Activated CD4-positive, alpha-beta T cell treated with anti-CD3 and anti-CD28 coated beads, Interleukin-2, amount 50 U/mL, for 4 hours (primary cell): ENCODE results near the gene BORCS5.
"Not testable (repeated sequence)": the region's sequence is repeated elsewhere in the genome, so short reads cannot be mapped to it uniquely, and the experiment has no call there.

Experiments
- DNase-seq, 2 experiments: peaks; one replicate each; pipeline ENCODE4 v3.0.0-alpha.2; 2020

The BORCS5 gene

DNA sequence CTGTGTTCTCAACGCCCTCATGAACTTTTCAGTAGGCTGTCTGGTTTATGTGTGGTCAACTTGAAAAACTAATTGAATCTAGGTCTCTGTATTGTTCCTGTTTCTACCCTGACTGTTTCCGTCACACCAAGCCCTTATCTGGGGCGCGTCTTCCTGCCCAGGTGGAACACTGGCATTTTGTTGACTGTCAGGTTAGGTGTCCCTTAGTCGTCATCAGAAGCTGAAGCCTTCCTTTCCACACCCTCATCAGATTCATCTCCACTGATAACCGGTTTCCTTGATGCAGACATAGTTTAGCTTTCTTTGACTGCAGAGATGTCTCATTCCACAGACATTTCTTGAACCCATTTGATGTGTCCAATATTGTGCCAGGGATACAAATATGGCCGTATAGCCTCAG lies 109.3 kb downstream of the BORCS5 start:
- peak; percentile 50 to 56 for DNase-seq

DNA sequence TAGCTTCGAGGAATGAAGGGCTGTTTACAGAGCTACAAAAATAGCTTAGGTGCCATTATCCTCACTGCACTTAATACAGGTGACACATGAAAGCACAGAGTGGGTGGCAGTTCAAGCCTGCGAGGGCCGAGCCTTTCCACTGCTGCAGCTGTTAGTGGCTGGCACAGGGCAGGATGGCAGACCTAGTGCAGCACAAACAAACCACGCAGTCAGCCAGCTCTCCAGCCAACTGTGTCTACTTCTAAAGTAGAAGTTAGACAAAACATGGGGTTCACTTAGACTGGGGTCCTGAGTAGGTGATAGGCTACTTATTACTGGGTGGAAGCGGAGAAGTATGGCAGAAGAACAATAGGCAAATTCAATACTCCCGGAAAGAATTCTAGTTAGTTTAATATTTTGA lies 110.4 kb downstream of the BORCS5 start:
- peak; percentile 48 to 56 for DNase-seq

DNA sequence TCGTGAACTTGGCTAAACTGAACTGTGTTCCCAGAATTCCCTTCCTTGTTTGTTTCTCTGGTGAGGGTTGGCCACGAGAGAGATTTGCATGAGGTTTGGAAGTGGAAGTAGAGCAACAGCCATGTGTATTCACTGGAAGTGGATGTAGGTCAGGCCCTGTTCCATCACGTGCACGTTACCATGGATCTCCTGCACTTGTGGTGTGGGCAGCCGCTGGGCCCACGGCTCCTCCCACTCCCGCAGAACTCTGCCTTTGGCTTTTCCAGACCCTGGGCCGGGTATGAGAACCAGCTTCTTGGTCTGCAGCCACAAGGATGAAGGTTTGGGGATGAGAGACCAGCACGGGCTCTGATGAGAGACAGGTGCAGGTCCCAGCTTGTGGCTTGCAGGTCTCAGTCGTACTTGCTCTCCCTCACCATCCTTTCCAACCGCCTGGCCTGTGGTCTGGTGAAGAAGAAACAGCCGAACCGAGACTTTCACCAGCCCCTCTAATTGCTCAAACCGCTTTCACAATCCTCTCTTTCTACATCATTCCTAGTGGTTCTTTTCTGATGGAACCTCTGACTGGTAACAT lies 110.9 kb downstream of the BORCS5 start:
- peak; percentile 36 to 42 for DNase-seq

DNA sequence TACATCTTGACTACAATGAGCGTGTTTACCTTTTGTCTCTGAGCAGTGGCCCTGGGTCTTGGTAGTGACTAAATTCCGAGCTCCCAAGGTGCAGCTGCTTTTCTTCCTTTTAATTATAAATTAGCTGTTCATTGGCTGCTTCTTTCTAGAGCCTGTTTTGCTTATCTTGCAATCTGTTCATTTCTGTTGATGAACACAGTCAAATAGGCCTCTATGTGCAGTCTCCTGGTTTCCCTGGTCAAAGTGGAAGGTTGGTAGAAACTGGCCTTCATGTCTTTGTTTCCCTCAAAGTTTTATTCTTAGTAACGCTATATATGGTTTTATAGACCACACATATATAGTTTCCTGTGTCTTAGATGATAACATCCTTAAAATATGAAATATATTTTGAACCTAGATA lies 111.7 kb downstream of the BORCS5 start:
- no peak for DNase-seq

DNA sequence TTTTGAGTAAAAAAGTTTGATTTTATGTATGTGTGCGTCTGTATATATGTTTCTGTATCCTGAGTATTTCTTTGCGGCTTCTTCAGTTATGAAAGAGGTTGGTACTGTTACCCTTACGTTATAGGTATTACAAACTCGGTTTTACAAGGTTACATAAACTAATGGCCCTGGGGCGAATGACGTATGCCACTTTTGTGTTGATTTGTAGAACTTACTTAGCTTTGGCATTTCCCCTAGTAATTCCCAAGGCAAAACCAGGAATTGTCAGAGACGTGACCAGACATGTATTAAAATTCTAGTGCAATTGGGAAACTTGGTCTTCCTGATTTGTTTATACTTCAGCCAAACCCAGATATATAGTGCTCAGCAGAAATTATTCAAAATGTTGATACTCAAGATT lies 112.5 kb downstream of the BORCS5 start:
- no peak for DNase-seq

DNA sequence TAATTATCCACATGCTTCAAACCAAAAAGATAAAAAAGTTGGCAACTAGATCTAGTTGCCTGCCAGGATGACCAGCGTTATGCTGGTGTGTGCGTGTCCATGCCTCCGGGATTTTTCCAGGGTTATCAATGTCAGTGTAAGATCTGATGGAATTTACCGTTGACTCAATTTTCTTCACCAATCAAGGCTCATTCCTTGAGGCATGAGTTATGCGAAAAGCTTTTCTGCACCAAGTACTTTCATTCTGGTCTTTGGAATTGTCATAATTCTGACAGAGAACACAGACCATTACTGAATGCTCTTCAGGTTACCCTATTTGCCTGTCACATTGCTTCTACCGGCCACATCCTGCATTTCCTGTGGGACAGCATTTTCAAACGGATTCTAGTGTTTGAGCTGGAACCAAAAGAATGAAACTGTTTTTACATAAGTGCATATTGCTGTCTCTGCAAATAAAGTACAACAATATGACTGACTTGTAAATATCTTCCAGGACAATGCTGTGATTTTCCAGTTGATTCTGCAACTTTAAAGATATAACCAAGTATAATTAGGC lies 114.0 kb downstream of the BORCS5 start:
- DNase-seq, result no peak

DNA sequence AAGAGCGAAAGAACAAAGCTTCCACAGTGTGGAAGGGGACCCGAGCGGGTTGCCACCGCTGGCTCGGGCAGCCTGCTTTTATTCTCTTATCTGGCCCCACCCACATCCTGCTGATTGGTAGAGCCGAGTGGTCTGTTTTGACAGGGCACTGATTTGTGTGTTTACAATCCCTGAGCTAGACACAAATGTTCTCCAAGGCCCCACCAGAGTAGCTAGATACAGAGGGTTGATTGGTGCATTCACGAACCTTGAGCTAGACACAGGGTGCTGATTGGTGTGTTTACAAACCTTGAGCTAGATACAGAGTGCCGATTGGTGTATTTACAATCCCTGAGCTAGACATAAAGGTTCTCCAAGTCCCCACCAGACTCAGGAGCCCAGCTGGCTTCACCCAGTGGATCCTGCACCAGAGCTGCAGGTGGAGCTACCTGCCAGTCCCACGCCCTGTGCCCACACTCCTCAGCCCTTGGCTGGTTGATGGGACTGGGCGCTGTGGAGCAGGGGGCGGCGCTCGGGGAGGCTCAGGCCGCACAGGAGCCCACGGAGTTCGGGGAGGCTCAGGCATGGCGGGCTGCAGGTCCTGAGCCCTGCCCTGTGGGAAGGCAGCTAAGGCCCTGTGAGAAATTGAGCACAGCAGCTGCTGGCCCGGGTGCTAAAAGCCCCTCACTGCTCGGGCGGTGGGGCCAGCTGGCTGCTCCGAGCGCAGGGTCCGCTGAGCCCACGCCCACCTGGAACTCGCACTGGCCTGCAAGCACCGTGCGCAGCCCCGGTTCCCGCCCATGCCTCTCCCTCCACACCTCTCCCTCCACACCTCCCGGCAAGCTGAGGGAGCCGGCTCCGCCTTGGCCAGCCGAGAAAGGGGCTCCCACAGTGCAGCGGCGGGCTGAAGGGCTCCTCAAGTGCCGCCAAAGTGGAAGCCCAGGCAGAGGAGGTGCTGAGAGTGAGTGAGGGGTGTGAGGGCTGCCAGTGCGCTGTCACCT lies 115.4 kb downstream of the BORCS5 start:
- not testable (repeated sequence) for DNase-seq

DNA sequence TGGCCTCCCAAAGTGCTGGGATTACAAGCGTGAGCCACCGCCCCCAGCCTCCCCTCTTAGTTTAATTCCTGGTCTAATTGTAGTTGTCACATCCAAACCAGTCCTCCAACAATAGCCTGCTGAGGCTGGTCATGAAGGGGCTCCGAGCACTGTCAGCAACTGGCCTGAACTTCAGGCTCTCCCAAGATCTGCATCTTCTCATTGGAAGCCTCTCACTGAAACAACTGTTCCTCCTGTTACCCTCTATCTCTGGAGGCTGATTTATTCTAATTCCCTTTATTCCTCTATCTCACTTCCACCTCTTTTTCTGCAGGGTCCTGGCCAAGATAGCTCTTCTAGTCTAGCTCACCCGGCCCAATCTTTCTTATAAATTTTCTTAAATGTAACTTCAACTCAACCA lies 116.3 kb downstream of the BORCS5 start:
- no peak for DNase-seq

DNA sequence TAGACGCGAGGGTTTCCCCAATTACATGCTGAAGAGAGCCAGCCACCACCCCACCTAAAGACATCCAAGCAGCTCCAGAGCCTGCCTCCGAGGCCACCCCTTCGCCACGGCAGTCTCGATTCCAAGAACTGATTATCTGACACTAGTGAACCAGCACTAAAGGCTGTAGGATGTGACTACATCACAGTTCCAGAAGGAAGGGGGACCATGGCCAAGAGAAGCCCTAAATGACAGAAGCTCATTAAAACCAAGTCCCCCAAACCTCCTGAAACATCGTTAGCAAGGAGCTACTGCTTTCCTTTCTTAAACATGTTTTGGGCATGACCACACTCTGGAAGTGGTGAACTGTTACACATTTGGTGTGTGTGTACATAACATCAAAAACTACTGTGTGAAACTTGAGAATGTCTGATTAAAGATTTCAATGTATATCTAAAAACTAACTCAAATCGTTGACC lies 117.6 kb downstream of the BORCS5 start:
- DNase-seq, result peak; percentile 29 to 36

DNA sequence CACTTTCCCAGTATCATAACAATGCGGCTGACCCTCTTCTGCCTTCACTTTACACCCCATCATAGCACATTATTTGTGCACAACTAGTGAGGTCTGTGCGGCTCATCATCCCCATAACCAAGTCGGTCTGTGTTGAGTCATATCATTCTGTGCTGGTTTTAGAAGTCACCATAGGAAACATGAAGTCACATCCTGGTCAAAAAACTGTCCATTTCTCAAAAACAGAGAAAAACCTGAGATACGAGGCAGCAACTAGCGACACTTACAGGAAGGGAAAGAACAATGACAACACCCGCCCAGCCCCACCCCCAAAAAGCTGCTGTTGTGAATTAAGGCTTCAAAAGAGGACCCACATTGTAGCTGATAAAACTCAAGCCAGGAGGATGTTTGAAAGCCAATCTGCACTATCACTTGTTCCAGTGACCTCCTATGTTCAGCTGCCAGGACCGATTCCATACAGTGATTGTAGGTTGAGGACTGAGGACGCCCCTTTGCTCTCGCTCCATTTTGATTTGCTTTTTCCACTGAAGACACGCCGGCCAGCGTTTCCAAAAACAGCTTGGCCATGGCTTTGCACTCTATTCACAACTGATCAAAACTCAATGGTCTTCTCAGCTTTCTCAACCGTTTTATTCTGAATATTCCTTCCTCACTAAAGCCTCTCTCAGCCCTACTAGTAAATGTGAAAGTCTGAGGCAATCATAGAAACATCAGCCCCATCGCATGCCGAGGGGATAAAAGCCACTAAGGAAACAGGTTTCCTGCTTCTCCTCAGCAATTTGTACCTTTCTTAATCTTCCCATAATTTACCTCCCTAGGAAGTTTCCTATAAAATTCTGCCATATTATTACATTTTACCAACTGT lies 118.3 kb downstream of the BORCS5 start:
- DNase-seq, result peak; percentile 54 to 59

DNA sequence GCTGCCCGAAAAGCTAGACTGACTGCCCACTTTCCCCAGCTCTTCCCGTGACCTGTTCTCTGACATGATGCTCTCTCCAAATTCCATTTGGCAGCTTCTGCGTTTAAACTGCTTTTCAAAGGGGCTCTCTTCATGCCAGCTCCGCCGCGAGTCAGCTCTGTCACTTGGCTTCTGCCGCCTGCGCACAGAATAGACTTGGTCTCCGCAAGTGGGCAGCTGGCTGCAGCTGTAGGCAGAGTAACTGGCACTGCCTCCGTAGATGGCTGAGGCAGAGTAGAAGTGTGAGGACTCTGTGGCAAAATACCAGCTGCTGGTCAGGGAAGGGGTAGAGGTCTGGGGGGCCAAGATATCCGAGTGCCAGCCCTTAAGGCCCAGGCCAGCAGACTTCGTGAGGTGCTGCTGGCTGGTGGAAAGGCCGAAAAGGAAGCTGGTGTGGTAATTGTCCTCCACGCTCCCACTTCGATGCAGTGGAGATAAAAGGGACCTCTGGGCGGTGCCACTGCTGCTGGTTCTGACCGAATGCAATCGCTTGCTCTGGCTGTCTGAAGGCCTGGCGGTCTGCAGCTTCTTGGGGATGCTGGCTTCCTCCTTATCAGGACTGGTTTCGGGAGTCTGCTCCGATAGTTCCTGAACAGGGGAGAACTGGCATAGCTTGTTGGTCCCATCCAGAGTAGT lies 120.1 kb downstream of the BORCS5 start:
- no peak for DNase-seq

DNA sequence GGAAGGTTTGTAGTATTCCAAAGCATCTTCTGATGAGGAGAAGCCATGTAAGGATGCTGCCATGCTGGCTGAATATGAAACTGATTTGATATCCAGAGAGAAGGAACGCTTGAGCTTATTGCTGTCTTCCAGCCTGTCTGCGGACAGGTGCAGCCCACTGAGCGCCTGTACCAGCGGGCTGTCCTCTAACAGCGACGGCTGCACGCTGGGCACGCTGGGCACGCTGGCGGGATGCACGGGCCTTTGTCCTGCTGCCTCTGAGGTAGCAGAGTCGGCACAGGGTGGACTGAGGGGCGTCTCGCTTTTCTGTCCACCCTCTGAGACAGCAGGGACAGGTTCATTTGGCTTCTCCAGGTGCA lies 120.6 kb downstream of the BORCS5 start:
- DNase-seq, result no peak

DNA sequence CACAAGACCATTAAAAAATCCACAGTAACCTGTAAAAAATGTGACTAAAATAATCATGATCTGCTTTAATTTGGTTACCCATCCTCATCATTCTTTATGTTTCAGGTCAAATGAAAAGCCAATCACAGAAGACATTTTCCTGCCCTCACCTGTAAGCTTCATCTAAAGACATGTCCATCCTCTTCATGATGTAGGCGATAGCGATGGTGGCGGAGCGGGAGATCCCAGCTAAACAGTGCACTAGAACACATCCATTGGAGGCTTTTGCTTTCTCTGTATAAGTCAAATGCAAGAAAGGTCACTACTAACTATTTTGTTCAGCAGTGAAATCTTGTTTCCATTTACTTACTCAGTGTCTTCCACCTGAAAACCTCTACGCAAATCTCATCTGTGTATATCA lies 123.2 kb downstream of the BORCS5 start:
- DNase-seq, result no peak

DNA sequence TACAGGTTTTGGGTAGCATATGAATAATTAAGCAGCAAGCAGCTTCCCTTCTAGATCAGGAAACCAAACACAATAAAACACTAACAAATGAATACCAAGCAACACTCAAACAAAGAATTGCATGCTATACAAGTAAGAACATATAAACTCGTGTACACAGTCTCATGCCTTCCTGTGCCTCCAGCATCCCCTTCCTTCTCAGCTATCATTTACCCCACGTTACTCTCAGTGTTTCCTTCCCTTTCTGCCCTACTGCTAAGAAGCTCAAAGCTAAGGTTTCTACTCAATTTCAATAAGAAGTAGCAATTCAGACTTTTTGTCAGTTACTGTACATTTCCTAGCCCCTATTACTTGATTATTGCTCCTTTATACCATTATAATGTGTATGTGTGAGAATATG lies 124.8 kb downstream of the BORCS5 start:
- no peak for DNase-seq

DNA sequence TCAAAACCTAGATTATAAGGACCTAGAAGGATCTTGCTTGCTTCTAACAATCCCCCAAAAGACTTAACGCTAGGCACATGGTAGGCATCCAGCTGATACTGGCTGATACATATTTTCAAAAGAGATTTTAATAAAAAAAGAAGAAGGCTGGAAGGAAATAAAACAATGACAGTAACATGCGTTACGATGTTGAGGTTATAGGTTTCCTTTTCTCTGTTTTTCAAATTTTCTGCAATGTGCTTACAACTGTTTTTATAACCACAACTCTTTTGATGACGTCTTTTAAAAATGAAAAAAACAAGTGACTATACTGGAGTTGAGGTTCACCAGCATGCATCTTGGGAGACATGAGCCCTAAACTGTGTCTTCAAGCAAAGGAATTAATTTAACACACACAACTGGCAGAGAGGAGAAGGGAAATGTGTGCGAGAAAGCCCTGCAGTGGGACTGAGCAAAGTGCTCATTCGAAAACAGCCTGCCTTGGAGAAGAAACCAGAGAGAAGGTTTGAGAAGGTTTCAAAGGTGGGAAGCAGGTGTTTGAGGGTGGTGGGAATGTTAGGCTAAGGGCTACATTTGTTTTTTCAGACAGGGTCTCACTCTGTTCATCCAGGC lies 125.4 kb downstream of the BORCS5 start:
- no peak for DNase-seq

DNA sequence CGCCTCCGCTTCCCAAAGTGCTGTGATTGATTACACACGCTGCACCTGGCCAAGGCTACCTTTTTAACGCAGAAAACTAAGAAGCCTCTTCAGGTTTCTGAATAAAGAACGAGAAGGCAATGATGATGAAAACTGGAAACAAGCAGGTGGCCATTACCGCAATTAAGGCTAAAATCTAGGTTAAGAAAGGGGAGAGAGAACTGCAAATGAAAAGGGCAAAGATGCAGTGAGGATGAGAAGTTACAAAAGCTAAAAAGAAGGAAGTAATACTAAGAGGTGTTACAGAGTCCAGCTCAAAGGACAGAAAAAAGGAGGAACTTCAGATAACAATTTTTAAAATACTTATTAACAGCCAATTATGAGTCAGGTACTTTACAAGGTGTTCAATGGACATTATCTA lies 126.1 kb downstream of the BORCS5 start:
- DNase-seq, result no peak

DNA sequence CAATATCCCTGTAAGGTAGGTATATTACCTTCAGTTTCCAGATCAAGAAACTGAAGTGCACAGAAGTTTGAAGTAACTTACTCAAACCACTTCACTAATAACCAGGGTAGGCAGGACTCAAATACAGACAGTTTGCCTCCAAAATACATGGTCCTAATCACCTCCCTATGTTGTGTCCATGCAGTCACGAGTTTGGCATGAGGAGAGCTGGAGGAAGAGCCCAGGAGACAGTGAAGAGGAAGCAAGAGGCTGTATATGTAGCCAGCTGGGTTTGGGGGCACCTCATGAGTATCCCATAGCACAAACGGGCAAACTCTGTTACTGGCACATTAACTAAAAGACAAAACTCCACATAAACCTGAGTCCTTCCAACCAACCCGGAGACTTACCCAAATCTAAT lies 126.6 kb downstream of the BORCS5 start:
- no peak for DNase-seq

DNA sequence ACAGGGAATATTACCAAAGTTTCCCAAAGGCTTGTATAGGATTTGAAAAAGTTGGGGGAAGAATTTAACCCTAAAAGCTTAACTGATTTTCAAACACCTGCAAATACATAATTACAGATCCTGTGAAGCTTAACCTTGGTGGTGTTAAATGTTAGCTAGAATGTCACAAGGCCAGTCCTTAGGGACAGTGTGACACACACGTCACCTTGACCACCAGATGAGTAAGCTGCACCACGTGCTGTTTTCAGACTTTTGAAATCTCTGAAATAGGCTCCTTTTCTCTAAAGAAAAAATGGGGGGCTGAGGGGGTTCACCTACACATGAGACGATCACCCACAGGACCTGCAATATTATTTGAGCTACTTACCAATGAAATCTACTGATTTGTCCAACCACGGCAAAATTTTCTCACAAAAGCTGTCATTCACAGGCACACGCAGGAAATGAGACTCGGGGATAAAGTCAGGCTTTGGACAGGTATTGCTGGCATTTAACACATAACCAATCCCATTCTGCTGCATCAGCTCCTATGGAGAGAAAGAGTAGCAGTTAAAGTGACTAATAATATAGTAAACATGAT lies 129.9 kb downstream of the BORCS5 start:
- no peak for DNase-seq

DNA sequence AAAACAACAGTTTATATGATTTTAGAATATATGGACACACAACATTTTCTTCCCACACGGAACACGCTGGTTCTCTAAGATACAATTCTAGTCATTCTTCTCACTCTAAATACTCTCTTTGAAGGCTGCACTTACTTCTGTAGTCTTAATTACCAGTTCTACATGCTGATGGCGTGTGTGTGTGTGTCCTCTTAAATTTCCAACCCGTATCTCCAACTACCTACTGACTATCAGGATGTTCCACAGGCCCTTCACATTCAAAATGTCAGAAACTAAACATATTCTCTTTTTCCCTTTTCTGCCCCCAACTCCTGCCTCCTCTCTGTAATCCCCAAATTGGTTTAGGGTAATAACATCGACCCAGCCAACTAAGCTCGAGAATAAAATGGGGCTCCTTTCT lies 130.6 kb downstream of the BORCS5 start:
- no peak for DNase-seq

DNA sequence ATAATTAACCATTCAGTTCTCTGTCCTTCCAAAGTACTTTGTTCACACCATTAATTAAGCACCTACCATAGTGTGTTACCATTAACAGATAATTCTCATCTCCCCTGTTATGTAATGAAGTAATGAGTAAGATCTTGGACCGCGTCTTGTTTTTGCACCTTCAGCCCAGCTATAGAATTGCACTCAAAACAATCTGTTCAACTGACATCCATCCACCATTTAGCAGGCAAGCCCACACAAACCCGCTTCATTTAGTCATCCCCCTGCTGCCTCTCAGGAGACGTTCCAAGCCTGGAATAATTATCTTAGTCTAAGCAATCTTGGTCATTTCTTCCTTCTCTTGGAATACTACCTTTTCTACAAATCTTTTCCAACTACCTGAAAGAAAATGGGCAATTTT lies 131.4 kb downstream of the BORCS5 start:
- DNase-seq, result no peak

DNA sequence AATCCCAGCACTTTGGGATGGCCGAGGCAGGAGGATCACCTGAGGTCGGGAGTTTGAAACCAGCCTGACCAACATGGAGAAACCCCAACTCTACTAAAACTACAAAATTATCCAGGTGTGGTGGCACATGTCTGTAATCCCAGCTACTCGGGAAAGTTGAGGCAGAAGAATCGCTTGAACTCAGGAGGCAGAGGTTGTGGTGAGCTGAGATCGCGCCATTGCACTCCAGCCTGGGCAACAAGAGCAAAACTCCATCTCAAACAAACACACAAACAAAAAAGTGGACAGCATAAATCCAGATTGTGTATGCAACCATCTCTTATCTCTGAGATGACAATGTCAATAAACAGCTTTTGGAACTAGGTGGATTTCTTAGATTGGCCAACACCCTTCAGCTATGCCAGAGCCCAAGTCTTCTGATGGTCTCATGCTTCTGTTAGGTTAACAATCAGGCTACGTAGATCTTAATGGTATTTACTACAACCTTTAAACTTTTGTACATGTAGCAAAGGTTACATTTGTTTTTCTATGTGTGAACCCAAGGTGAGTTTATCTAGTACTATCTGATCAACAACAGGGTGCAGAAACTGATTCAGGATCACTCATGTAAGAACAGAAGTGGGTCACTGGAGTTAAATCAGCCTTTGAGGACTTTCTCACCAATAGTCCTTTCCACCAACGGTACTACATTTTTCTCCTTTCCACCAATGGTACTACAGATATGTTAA lies 132.1 kb downstream of the BORCS5 start:
- no peak for DNase-seq
